GM06990 (cell line): Measurements from ENCODE around the gene CTNNA3.

Experiments
- DNase-seq: peaks from one replicate; pipeline ENCODE4 v3.0.0-alpha.2; 2011; ENCODE audit not compliant: insufficient read length; ENCODE audit errors: extremely low read depth
- H3K27me3 ChIP-seq: replicated peaks from 2 replicates; pipeline ENCODE4 v1.6.0; 2011; ENCODE audit warnings: low read length; ENCODE audit not compliant: control insufficient read depth, insufficient read depth
- H3K36me3 ChIP-seq: 2 replicates; pipeline ENCODE4 v1.5.1; 2011; ENCODE audit warnings: low read length; ENCODE audit not compliant: control insufficient read depth, insufficient read depth
- H3K4me3 ChIP-seq: replicated peaks from 2 replicates; pipeline ENCODE4 v1.5.1; 2011; ENCODE audit warnings: low read depth, mild to moderate bottlenecking, control low read depth, low read length
- CTCF ChIP-seq: IDR thresholded peaks from 2 replicates; pipeline ENCODE4 v1.5.1; 2011; ENCODE audit warnings: low read length, control low read depth, mild to moderate bottlenecking, inconsistent platforms; ENCODE audit not compliant: insufficient read depth, poor library complexity, severe bottlenecking

Gene CTNNA3

GRCh38 chr10:66180581-66181318, 1515.2 kb downstream of the CTNNA3 start:
- Histone ChIP-seq H3K4me3 (no peak overlapping the region), H3K36me3 (no peaks in the 10 kb centered on the region), H3K27me3 (no peaks in the 10 kb centered on the region)
- TF ChIP-seq CTCF = peak; percentile 56
- peak; percentile 1 for DNase-seq

DNA sequence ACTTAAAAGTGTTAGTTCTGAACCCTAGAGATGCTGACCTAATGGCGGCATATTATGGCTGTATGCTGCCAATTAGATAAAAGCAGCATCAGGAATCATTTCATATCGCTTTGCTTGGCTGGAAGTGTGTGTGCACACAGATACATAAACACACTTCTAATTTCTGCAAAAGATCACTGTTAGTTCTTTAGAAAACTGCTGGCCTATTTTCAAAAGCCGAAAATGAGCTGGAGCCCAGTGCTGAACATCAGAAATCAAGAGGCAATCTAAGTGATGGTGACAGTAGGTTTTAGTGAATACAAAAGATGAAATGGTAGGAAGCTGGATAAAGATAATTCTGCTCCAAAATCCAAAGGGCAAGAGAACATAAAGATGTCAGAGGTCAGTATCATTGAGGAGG, 1516.0 kb downstream of the CTNNA3 start:
- no peaks in the 10 kb centered on the region for H3K27me3 ChIP-seq
- H3K4me3 ChIP-seq = no peak overlapping the region
- no peak for DNase-seq
- no peak for TF ChIP-seq CTCF
- no peaks in the 10 kb centered on the region for H3K36me3 ChIP-seq

- no peak for DNase-seq
- TF ChIP-seq CTCF = no peak
- Histone ChIP-seq H3K4me3 (no peak overlapping the region), H3K27me3 (no peaks in the 10 kb centered on the region), H3K36me3 (no peaks in the 10 kb centered on the region)
Measured at GRCh38 chr10:66176772-66177171, 1519.2 kb downstream of the CTNNA3 start.

DNA sequence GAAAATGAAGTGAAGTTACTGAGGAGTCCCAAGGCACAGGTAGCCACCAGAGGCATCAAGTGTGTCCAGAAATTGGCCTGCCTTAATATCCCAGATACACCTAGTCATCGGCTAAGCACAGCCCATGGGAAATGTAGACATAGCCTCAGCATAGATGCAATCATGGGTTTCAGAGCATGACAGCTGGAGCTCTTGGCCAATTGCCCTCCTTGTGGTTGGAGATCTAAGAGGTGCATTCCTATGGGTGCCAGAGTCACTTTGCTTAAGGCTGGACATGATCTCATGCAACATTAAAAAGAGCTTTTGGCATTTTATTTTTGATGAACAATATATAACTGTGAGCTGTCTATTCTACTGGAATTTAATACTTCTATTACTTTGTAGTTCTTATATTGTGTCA, 1528.2 kb downstream of the CTNNA3 start:
- no peaks in the 10 kb centered on the region for H3K27me3 ChIP-seq
- DNase-seq = no peak
- no peaks in the 10 kb centered on the region for H3K36me3 ChIP-seq
- TF ChIP-seq CTCF = no peak
- no peak overlapping the region for H3K4me3 ChIP-seq

DNA sequence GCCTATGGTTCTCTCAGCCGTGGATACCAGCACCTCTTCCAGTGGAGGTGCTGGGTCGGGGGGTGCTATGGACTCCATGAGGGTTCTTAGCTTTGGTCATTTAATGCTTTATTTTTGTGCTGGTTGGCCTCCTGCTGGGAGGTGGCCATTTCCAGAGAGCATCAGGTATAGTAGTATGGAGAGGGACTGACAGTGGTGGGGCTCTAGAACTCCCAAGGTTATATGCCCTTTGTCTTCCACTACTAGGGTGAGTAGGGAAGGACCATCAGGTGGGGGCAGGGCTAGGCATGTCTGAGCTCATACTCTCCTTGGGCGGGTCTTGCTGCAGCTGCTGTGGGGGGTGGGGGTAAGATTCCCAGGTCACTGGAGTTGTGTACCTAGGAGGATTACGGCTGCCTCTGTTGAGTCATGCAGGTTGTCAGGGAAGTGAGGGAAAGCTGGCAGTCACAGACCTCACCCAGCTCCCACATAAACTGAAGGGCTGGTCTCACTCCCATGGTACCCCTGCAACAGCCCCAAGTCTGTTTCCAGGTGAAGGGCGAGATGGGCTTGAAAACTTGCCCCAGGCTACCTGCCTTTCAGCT, 1533.3 kb downstream of the CTNNA3 start:
- no peaks in the 10 kb centered on the region for H3K36me3 ChIP-seq
- TF ChIP-seq CTCF = no peak
- H3K4me3 ChIP-seq = no peak overlapping the region
- no peaks in the 10 kb centered on the region for H3K27me3 ChIP-seq
- no peak for DNase-seq

- Histone ChIP-seq H3K36me3 (no peaks in the 10 kb centered on the region), H3K4me3 (no peak overlapping the region), H3K27me3 (no peaks in the 10 kb centered on the region)
- no peak for TF ChIP-seq CTCF
- DNase-seq = no peak
Measured at GRCh38 chr10:66151346-66151745, 1544.6 kb downstream of the CTNNA3 start.
